Lung (tissue), 12 donors: ENCODE data around the gene CNTRL. TPM values are rescaled to one million over a fixed set of nuclear protein-coding genes. Genes with fewer than 3 reads are reported as not detected.

Experiments
- ATAC-seq: fragments of 200-7000 bp; cut with Tn5 transposase; one replicate; pipeline ENCODE4 v1.9.1; 2020; ENCODE audit warnings: moderate number of reproducible peaks; ENCODE audit not compliant: insufficient read depth, low FRiP score
- DNase-seq, 3 donors: peaks; one replicate each; pipeline ENCODE4 v3.0.0-alpha.2; 2013 to 2017
- H3K27ac ChIP-seq, 2 donors: one replicate each; pipeline ENCODE4 v1.5.1; 2013; ENCODE audit warnings: mild to moderate bottlenecking in 2 of 2, moderate library complexity in 2 of 2, control low read depth in 1 of 2, inconsistent platforms in 1 of 2, low read depth in 1 of 2, low read length in 1 of 2
- H3K27me3 ChIP-seq, 3 donors: one replicate each; pipeline ENCODE4 v1.5.1; 2013; ENCODE audit warnings: low read length in 2 of 3; ENCODE audit not compliant: control insufficient read depth in 3 of 3, insufficient read depth in 3 of 3
- H3K36me3 ChIP-seq, 4 donors: one replicate each; pipeline ENCODE4 v1.5.1; 2013; ENCODE audit warnings: low read length in 4 of 4, mild to moderate bottlenecking in 1 of 4, moderate library complexity in 1 of 4; ENCODE audit not compliant: control insufficient read depth in 4 of 4, insufficient read depth in 4 of 4
- H3K4me1 ChIP-seq, 5 donors: one replicate each; pipeline ENCODE4 v1.5.1; 2013; ENCODE audit warnings: low read length in 5 of 5, mild to moderate bottlenecking in 2 of 5, moderate library complexity in 1 of 5; ENCODE audit not compliant: control insufficient read depth in 5 of 5, insufficient read depth in 5 of 5
- H3K4me3 ChIP-seq: one replicate; pipeline ENCODE4 v1.5.1; 2013; ENCODE audit warnings: mild to moderate bottlenecking, control low read depth, moderate library complexity
- H3K9ac ChIP-seq, 2 donors: one replicate each; pipeline ENCODE4 v1.5.1; 2013; ENCODE audit warnings: low read length in 2 of 2, control low read depth in 1 of 2; ENCODE audit not compliant: insufficient read depth in 1 of 2
- H3K9me3 ChIP-seq, 4 donors: one replicate each; pipeline ENCODE4 v1.5.1; 2013; ENCODE audit warnings: low read length in 3 of 4, mild to moderate bottlenecking in 1 of 4, moderate library complexity in 1 of 4; ENCODE audit not compliant: control insufficient read depth in 4 of 4, insufficient read depth in 3 of 4
- CTCF ChIP-seq: IDR thresholded peaks from 2 replicates; pipeline ENCODE4 v1.5.1; 2012; ENCODE audit warnings: mild to moderate bottlenecking; ENCODE audit errors: control extremely low read depth, extremely low read depth
- WGBS, 2 donors: extraction: QIAGEN DNeasy Blood & Tissue Kit; methylation state at CpG; one replicate each; pipeline ENCODE4 v1.1.7; 2013; 5-methylcytosine and 5-hydroxymethylcytosine counted together
- polyA plus RNA-seq, 2 donors: library from polyadenylated mRNA; stranded (reverse); fragments of 200-250 nt; gene quantifications; one replicate each; pipeline ENCODE4 v1.2.1, GENCODE V29; 2013
- total RNA-seq, 2 donors: library from RNA; depleted of rRNA in 1 of 2; stranded (reverse); fragments of >200 nt in 1 of 2; gene quantifications; one replicate each; pipeline ENCODE4 v1.2.1, GENCODE V29; 2014 to 2021
- donor health status: control.
- donor health status: control.
- donor health status: Bipolar disorder and iron deficiency.
- donor health status: healthy.
- donor health status: DM: yes; HTN: yes; CAD: no.

CNTRL gene
- total and polyA plus RNA-seq, 4 donors, result 9.5 to 42.9 (median 18.3) TPM

DNA sequence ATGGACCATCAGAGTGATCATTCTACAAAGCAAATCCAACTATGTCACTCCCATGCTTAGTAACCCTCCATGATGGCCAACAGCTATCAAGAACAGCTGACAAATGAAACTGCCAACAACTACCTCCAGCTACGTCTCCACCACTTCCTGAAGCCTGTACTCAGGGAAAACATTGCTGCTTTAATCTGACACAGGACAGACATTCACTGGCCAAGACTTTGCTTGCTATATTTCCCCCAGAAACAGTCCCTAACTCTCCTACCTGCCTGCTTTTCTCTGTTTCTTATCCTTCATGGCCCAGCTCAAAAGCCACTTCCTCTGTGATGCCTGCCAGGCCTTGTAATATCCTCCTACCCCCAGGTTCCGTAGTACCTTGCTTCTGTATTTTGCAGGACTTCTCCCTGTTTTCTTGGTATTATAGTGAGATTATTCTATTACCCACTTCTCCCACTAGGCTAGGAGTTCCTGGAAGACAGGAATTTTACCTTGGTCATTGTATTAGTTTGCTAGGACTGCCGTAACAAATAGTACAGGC is 141.6 kb downstream of the CNTRL start:
- H3K36me3 ChIP-seq, result no peaks in the 10 kb centered on the region
- H3K27ac ChIP-seq, result no peak overlapping the region
- no peaks in the 10 kb centered on the region for H3K27me3 ChIP-seq
- H3K4me3 ChIP-seq, result no peak overlapping the region
- no peak overlapping the region for H3K9ac ChIP-seq
- no peak for ATAC-seq
- no peak for TF ChIP-seq CTCF
- H3K9me3 ChIP-seq, result no peaks in the 10 kb centered on the region
- no peaks in the 10 kb centered on the region for H3K4me1 ChIP-seq
- no peak for DNase-seq
- WGBS, 2 donors, result 53 to 70% methylated on average over 3 of the region's 3 CpGs

DNA sequence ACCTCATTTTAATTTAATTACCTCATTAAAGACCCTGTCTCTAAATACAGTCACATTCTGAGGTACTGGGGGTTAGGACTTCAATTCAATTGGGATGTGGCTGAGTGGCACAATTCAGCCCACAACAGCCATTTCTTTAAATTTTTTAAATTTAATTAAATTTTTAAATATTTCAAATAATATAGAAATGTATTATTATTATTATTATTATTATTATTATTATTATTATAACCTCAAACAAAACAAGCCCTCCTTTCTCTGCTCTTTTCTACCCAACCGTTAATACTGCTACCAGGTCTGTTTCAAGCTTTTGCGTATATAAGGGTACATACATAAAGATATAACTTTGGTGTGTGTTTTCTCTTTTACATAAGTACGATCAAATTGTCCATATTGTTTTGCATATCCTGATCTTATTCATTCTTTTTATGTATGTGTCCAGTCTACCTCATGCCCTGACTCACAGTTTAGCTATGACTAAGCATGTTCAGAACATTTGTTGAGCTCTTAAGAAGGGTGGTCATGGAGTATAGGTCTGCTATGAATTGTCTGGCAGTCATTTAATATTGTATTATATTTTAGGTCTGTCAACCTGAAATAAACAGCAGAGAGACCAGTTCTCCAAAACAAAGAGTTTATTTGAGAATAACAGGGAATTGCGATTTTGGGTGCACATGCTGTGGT is 143.0 kb downstream of the CNTRL start:
- Histone ChIP-seq H3K9me3 (no peaks in the 10 kb centered on the region), H3K4me3 (no peak overlapping the region), H3K27me3 (no peaks in the 10 kb centered on the region), H3K36me3 (no peaks in the 10 kb centered on the region), H3K4me1 (peaks cover 0 to 1% (median 0%) of the 10 kb centered on the region in 5 donors), H3K27ac (no peak overlapping the region), H3K9ac (no peak overlapping the region)
- TF ChIP-seq CTCF, result no peak
- 91 to 93% methylated on average over 4 of the region's 4 CpGs for WGBS, 2 donors
- ATAC-seq (no peak), DNase-seq (no peak)

DNA sequence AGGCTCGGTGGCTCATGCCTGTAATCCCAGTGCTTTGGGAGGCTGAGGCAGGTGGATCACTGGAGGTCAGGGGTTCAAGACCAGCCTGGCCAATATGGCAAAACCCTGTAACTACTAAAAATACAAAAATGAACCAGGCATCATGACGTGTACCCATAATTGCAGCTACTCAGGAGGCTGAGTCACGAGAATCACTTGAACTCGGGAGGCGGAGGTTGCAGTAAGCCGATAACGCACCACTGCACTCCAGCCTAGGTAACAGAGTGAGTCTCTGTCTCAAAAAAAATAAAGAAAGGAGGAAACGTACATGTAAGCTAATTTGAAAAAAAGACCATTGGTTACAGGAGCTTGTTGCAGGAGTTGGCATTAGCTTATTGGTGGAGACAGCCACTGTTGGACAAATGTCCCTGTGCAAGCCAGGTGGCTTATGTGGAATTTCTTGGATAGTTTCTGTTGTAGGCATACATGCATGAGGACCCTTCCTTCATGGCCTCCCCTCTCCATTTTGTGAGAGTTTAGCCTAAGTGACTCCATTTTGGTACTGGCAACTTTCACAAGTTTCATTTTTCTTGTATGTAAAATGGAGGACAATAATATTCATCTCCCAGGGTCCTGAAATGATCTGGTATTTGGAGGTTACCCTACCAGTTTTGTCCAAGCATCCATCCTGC is 143.7 kb downstream of the CNTRL start:
- H3K4me3 ChIP-seq, result no peak overlapping the region
- peaks cover 0 to 3% (median 0%) of the 10 kb centered on the region in 5 donors for H3K4me1 ChIP-seq
- H3K36me3 ChIP-seq, result no peaks in the 10 kb centered on the region
- WGBS, 2 donors, result 88 to 94% methylated on average over 8 of the region's 8 CpGs
- TF ChIP-seq CTCF, result no peak
- no peaks in the 10 kb centered on the region for H3K9me3 ChIP-seq
- H3K27ac ChIP-seq, result no peak overlapping the region
- ATAC-seq (no peak), DNase-seq (no peak)
- H3K9ac ChIP-seq, result no peak overlapping the region
- no peaks in the 10 kb centered on the region for H3K27me3 ChIP-seq
